HG03280 (cell line): Measurements from ENCODE around the gene CALM3.
"Not testable (repeated sequence)": the region's sequence is repeated elsewhere in the genome, so short reads cannot be mapped to it uniquely, and the experiment has no call there.

Experiments
- ATAC-seq: cut with Tn5 transposase; IDR thresholded peaks from one replicate; pipeline ENCODE4 v1.9.1; 2021; ENCODE audit warnings: mild to moderate bottlenecking, moderate library complexity; ENCODE audit not compliant: unreplicated experiment

Gene CALM3

DNA sequence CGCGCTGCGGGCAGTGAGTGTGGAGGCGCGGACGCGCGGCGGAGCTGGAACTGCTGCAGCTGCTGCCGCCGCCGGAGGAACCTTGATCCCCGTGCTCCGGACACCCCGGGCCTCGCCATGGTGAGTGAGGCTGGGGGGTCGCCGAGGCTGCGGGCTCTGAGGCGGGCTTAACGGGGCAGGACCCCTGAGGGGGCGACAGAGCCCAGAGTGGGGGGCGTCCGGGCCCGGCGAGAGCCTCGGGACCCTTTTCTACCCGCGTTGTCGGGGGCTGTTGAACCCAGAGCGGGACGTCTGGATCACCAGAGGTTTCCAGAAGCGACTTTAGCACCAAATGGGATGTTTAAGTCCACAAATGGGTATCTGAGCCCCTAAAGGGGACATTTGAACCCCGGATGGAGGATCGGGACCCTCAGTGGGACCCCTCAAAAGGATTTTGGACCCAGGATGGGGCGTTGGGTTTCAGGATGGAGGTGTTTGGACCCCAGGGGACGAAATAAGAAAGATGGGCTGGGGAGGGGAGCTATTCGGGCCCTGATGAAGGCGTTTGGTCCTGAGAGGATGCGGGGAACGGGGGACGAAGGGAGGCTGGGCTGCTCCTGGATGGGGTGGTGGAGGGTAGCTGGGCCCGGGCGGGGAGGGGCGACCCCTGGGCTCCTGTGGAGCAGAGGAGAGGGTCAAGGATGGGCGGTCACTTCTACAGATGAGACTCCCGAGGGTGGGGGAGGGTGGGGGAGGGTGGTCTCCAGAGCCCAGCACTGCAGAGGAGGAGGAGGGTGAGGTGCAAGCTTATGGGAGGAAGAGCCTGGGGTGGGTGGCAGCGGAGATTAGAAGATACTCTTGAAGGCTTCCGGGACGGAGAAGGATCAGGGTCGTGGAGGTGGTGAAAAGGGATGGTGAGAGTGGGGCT is at the start of gene CALM3:
Gene CALM3, plus strand, starts transcription at position 13 of the 907 bp plus-strand sequence. Its CDS starts 105 bp downstream, at position 118.
- ATAC-seq: no peak

DNA sequence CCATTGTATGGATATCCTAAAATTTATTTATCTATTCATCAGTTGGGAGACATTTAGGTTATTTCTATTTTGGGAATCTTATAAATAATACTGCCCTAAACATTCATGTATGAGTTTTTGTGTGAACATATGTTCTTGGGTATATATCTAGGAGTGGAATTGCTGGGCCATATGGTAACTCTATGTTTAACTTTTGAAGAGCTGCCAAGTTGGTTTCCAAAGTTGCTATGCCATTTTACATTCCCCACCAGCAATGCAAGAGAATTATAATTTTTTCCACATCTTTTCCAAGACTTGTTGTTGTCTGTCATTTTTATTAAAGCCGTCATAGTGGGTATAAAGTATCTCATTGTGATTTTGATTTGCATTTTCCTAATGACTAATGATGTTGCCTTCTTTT is 48.2 kb upstream of the CALM3 start:
- ATAC-seq: no peak

DNA sequence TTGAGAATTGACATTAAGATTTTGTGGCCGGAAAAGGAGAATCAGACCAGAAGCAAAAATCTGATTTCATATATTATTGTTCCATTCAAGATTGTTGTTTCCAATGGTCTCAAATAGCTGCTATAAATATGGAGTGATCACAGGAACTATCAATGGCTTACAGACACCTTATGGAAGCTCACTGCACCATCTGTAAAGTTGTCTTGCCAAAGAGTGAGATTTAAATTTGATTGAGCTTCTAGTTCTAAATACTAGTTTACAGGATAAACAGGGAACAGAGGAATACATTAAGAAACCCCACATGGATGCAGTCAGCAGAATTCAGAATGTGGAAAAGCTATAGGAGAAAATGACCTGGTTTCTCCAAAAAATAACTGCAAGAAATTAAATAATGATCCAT is 47.0 kb upstream of the CALM3 start:
- no peak for ATAC-seq

DNA sequence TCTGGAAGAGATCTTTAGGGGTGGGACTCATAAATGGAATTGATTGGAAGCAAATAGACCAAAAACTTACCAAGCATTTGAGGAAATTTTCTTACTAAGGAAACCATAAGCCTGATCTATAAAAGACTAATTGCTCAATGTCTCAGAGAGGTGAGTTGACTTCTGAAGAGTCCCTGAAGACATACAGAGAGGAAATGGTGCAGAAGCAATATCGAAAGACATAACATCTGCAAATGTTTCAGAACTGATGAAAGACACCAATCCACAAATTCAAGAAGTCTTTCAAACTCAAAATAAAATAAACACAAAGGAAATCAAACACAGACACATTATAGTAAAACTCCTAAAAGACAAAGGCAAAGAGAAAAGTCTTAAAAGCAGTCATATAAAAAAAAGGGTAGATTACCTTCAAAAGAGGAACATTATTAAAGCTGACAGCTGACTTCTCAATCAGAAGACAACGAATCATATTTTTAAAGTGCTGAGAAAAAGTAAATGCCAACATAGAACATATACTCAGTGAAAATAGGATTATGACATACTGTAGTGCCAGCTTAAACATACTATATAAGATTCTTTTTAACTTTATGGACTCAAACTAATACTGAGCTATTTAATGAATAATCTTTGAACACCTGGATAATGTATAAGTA is 45.4 kb upstream of the CALM3 start:
- no peak for ATAC-seq

DNA sequence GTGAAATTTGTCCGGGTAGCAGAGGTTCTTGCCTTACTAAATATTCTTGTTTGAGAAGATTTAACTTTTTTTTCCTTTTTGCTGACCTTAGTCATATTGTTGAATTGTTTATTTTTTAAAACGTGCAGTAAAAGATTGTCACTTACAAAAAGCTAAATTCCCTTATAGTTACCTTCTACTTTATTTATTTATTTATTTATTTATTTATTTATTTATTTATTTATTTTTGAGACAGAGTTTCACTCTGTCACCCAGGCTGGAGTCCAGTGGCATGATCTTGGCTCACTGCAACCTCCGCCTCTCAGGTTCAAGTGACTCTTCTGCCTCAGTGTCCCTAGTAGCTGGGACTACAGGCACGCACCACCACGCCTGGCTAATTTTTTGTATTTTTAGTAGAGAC is 44.7 kb upstream of the CALM3 start:
- not testable (repeated sequence) for ATAC-seq

DNA sequence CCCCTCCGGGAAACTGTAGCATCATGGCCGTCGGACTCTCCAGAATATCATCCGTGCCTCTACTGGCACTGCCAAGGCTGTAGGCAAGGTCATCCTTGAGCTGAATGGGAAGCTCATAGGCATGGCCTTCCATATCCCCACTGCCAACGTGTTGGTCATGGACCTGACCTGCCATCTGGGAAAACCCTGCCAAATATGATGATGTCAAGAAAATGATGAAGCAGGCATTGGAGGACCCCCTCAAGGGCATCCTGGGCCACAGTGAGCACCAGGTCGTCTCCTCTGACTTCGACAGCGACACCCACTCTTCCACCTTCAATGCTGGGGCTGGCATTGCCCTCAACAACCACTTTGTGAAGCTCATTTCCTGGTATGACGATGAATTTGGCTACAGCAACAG is 41.9 kb upstream of the CALM3 start:
- ATAC-seq: no peak

DNA sequence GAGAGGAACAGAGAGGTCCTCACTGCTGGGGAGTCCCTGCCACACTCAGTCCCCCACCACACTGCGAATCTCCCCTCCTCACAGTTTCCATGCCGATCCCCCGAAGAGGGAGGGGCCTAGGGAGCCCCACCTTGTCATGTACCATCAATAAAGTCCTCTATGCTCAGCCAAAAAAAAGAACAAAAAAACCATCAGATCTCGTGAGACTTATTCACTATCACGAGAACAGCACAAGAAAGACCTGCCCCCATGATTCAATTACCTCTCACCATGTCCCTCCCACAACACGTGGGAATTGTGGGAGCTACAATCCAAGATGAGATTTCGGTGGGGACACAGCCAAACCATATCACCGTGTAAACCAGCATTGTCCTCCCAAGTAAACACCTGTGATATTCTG is 41.5 kb upstream of the CALM3 start:
- ATAC-seq: not testable (repeated sequence)

DNA sequence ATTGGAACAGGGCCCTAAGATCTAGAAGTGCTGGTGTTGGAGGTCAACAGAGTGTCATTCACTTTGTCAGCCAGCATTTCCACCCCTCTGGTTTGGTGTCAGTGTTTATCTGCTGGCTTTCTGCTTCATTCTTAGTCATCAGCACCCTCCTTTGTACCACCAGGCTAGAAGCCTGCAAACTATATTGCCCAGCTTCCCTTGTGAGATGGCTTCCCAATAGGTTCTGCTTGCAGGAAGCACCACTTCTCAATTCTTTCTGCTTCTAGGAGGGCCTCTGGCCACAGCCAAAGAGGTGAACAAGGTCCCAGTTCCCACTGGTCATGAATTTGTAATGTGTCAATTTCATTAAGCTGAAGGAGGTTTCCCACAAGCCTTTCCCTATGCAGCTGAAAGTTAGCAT is 36.4 kb upstream of the CALM3 start:
- ATAC-seq: no peak

DNA sequence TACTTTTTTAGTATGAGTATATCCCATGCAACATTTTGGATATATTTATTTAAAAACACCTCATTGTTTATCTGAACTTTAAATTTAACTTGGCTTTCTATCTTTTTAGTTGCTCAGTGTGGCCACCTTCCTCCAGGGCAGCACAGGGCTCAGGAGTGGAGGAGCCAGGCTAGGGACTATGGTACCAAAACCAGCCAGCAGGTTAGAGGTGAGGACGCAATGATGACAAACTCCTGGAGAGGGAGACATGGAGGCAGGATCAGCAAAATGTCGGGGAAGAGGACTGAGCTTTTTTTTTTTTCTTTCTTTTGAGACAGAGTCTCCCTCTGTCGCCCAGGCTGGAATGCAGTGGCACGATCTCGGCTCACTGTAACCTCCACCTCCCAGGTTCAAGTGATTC is 29.6 kb upstream of the CALM3 start:
- ATAC-seq: no peak

DNA sequence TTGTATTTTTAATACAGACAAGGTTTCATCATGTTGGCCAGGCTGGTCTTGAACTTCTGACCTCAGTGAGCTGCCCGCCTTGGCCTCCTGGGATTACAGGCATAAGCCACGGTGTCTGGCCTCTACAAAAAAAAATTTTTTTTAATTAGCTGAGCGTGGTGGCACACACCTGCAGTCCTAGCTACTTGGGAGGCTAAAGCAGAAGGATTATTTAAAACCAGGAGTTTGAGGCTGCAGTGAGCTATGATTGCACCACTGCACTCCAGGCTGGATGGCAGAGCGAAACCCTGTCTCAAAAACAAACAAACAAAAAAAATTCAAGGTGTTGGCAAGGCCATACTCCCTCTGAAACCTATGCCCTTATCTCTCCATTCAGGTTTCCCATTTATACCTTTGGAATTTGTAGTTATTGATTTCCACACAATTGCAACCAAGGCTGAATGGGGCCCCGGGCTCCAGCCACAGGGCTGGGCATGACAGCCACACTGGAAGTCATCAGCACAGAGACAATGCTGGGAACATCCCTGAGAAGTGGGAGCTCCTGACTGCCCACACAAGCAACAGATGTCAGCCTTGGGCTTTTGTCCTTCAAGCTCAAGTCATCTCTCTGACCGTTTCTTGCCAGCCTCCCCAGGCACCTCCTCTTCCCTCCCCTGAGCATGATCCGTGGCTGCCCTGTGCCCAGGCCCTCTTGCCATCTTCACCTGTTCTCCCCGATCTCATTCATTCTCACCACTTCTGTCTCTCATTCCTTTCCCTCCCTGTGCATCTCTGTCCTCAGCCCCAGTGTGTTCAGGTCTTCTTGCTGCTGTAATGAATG is 27.2 kb upstream of the CALM3 start:
- no peak for ATAC-seq

DNA sequence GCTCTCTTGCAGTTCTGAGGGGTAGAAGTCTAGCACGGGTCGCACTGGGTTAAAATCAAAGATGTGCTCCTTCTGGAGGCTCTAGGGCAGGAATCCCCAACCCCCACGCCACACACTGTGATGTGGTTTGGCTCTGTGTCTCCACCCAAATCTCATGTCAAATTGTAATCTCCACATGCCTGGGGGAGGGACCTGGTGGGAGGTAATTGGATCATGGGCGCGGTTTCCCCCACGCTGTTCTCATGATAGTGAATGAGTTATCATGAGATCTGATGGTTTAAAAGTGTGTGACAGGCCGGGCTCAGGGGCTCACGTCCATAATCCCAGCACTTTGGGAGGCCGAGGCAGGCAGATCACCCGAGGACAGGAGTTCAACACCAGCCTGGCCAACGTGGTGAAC is 26.6 kb upstream of the CALM3 start:
- no peak for ATAC-seq

DNA sequence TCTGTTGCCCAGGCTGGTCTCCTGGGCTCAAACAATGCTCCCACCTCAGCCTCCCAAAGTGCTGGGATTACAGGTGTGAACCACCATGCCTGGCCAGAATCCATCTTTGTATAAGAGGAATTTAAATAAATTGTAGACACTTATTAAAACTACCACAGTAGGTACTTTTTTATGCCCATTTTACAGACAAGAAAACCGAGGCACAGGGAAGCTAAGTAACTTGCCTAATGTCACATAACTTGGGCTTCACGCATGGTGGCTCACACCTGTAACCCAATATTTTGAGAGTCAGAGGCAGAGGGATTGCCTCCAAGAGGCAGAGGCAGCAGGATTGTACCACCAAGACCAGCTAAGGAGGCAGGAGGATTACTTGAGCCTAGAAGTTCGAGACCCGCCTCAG is 22.7 kb upstream of the CALM3 start:
- ATAC-seq: no peak

DNA sequence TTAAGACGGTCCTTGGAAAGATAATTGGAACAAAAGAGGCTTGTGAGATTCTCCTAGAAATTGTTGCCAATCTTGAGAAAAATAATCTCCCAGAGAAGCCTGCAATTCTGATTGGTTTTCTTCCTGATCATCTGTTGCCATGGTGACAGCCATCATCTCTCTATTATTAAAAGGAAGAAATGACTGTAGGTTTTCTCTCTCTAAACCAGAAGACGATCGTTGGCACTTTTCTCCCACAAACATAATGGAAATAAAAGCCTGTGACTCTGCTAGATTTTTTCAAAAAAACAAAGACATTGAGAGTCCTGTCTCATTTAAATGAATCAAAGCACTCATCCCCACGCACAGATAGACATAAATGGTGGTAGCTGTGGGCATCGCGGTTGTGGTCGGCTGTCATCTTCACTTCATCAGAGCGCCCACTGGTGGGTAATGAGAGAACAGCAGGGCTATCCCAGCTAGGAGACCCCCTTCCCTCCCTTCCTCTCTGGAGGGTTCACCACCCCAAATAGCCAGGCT is 21.7 kb upstream of the CALM3 start:
- ATAC-seq: no peak

DNA sequence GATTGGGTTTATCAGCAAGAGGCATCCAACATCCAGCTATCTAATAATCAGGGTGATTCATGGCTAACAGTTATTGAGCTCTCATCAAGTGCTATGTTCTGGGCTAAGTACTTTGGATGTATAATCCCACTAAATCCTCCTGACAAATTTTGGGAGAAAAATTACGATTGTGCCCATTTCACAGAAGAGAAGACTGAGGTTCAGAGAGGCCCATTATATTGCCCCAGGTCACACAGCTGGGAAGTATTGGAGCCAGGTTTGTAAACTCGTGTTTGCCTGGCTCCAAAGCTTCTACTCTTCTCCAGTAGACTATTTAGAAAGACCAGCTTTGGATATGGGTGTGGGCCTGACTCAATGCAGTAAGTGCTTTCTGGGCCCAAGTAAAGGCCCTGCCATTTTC is 20.9 kb upstream of the CALM3 start:
- no peak for ATAC-seq

DNA sequence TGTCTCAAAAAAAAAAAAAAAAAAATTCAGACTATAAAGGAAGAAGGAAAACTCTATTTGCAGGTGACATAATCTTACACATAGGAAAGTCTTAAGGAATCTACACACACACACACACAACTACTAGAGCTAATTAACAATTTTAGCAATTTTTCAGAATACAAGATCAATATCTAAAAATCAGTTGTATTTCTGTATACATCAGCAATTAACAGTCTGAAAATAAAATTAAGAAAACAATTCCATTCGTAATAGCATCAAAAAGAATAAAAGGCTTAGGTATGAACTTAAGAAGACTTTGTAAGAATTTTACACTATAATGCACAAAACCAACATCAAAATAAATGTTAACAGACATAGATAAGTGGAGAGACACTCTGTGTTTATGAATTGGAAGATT is 15.6 kb upstream of the CALM3 start:
- no peak for ATAC-seq

DNA sequence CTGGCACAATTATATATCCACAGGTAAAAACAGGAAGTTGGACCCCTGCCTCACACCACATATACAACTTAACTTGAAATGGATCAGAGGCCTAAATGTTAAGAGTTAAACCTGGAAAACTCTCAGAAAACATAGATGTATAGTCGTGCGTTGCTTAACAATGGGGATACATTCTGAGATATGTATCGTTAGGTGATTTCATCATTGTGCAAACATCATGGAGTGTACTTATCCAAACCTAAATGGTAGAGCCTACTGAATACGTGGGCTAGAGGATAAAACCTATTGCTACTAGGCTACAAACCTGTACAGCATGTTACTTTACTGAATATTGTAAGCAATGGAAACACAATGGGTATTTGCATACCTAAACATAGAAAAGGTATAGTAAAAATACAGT is 14.8 kb upstream of the CALM3 start:
- ATAC-seq: no peak

DNA sequence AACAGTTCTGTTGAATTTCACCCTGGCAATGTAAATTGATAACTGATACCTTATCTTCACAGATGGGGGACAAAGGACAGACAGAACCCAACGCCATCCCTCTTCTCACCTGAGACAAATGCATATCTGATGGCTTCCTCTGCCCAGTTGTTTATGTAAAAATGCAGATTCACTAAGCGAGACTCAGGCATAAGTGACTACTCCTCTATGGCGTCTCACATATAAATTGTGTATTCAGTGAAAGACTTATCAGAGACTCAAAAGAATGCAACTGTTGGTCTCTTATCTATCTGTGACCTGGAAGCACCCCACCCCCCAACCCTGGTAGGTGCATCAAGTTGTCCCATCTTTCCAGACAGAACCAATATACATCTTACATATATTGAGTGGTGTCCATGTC is 13.3 kb upstream of the CALM3 start:
- ATAC-seq: no peak

DNA sequence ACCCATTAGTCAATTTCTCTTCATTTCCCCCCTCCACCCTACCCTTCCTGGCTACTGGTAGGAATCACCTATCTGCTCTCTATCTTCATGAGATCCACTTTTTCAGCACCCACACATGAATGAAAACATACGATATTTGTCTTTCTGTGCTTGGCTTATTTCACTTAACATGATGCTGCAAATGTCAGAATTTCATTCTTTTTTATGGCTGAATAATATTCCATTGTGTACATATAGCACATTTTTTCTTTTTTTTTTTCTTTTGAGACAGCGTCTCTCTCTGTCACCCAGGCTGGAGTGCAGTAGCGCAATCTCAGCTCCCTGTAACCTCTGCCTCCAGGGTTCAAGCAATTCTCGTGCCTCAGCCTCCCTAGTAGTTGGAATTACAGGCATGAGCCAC is 9.9 kb upstream of the CALM3 start:
- no peak for ATAC-seq

DNA sequence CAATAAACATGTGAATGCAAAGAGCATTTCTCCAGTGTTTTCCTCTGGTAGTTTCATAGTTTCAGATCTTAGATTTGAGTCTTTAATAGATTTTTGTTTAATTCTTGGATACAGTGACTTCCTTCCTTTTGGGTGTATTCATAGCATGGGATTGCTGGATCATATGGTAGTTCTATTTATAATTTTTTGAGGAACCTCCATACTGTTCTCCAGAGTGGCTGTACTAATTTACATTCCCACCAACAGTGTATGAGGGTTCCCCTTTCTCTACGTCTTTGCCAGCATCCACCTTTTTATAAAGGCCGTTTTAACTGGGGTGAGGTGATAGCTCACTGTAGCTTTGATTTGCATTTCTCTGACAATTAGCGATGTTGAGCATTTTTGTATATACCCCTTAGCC is 9.3 kb upstream of the CALM3 start:
- no peak for ATAC-seq

DNA sequence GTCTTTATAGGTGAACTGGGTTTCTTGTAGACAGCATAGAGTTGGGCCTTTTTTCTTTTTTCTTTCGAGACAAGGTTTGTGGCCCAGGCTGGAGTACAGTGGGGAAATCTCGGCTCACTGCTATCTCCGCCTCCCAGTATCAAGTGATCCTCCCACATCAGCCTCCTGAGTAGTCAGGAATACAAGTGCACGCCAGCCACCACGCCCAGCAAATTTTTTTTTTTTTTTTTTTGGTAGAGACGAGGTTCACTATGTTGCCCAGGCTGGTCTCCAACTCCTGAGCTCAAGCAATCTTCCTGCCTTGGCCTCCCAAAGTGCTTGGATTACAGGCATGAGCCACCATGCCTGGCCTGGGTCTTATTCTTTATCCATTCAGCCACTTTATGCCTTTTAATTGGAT is 5.1 kb upstream of the CALM3 start:
- ATAC-seq: no peak

DNA sequence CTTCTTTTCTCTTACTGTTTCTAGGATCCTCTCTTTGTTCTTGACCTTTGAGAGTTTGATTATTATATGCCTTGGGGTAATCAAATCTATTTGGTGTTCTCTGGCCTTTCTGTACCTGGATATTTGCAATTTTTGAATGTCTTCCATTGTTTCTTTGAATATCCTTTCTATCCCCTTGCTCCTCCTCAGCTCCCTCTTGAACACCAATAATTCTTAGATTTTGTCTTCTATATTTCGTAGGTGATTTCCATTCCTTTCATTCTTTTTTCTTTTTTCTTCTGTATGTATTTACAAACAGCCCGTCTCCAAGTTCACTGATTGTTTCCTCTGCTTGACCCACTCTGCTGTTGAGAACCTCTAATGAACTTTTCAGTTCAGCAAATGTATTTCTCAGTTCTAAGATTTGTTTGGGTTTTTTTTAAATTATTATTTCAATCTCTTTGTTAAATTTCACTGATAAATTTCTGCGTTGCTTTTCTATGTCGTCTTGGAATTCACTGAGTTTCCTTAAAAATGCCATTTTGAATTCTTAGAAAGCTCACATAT is 2.7 kb upstream of the CALM3 start:
- ATAC-seq: no peak
